SIG-M5 treated with dmso at 0.1 percent for 504 hours (cell line): Measurements from ENCODE around the gene TRIM31.

Experiments used
- DNase-seq: peaks from one replicate; lab custom pipeline; 2025; ENCODE audit not compliant: unreplicated experiment; lab: John Stamatoyannopoulos, UW

The TRIM31 gene

DNA sequence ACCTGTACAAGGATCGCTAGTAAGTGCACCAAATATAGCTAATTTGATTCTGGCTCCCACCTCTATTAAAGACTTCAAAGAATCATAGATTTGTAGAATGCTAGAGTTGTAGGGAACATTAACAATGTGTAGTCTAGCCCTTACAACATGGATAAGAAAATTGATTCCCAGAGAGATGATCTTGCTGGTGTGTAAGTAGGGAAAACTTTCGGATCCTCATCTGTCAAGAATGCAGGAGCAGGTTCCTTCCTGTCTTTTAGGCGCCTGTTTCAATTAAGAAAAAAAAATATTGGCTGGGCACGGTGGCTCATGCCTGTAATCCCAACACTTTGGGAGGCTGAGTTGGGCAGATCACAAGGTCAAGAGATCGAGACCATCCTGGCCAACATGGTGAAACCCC, 25.0 kb downstream of the TRIM31 start:
- no peak for DNase-seq

DNA sequence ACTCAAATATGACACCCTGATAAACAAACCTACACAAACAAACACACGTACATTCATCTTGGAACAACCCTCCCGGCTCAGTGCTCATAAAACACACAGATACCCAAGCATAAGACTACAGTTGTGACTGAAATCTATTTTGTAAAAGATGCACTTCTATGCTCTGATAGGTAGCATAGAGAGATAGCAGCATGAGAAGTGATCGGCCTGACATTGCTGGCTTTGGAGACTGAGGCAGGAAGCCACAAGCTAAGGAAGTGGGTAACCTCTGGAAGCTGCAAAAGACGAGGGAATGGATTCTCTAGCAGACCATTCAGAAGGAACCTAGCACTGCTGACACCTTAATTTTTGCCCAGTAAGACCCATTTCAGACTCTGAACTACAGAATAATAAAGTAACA, 35.7 kb downstream of the TRIM31 start:
- no peak for DNase-seq

DNA sequence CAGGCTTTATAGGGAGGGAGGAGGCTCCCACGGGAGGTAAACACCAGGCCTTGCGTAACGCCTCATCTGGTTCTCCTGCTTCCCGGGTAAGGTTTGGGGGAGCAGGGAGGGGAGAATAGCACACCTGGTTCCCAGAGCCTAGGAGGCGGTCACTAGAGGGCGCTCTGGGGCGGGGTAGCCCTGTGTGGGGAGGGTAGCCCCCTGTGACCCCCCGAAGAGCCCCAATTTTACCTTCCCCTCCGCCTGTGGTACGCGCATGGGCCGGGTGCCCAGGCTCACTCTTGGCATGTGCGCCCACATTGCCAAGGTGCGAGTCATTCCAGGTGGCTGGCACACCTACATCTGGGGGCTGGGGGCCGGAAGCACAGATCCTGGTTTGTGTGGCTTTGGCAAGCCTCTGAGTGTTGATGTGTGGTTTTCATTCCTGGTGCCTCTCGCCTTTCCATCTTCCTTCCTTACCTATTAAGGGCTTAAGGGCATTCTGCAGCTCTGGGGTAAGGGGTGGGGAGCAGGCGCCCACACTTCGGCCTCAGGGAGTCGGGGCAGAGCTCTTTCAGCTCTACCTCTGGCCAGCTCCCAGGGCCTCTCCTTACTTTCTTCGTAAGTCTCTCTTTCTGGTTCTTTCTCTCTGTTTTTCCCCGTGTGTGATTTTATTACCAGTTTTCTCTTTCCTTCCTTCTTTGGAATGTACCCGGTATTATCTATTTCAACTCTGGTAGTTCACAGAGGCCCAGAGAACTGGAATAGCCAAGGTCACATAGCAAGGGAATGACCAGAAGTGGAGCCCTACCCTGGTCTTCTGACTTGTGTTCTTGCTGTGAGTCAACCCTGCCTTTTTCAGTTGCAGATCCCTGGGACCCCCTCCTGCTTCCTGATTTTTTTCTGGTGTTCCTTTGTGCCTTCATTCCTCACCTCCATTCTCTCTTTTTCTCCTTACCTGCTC, 36.8 kb downstream of the TRIM31 start:
- no peak for DNase-seq

DNA sequence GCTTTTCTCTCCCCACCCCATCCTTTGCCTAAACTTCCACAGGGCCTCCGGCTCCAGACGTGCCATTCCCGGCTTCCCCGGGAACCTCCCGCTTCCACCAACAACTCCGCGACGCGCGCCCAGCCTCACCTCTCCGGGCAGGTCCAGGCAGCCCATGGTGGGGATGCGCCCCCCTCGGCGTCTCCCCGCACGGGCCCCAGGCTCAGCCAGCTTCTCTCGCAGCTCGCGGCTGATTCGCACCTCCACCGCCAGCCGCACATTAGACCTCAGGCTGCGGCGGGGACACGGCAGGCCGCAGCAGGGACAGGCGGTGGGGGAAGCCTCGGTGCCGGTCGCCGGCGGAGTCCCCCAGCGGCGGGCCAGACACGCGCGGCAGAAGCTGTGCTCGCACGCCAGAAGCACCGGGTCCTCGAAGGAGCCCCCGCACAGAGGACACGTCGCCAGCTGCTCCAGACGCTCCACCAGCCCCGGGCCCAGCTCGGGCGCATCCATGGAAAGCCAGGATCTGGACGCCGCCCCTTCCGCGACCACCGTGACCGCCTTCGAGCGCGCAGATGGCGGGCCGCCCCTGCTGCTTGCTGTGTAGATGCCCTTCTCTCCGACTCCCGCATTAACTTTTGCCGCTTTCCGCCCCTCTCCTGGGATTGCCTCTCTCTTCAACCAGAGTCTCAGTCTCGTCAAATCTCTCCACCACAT, 37.6 kb downstream of the TRIM31 start, which contains the start of gene RNF39:
Gene RNF39, minus strand, starts transcription at position 676 of the 696 bp plus-strand sequence. Its CDS starts 184 bp downstream, at position 492.
- no peak for DNase-seq

DNA sequence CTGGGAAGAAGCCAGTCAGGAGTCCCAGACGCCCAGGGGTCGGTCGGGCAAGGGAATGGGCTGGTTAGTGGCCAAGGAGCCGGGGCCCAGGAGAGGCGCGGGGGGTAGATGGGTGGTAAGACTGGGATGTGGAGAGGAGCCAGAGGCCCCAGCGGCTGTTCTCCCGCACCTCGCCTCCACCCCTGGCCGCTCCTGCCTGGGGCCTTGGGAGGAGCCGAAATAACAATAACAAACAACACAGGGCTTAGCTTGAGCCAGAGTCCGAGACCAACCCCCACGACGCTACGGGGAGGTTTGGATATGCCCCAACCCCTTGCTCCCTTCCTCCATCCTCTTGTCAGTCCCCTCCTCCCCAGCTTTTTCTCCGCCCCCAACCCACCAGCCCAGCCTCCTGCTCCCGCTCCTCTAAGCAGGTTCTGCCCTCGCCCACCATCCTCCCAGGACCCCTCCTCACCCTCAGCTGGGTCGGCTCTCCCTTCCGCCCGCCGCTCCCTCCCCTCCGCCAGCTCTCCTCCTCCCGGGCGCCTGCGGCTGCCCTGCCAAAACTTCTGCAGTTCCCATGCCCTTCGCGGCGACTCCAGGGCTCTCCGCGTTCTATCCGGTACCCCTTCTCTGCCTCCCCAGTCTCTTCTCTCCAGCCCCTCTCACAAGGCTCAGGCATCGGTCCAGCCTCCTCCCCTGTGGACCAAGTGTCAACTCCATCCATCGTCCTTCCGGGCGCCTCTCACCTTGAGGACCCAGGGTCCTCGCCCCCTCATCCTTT, 38.4 kb downstream of the TRIM31 start:
- no peak for DNase-seq

DNA sequence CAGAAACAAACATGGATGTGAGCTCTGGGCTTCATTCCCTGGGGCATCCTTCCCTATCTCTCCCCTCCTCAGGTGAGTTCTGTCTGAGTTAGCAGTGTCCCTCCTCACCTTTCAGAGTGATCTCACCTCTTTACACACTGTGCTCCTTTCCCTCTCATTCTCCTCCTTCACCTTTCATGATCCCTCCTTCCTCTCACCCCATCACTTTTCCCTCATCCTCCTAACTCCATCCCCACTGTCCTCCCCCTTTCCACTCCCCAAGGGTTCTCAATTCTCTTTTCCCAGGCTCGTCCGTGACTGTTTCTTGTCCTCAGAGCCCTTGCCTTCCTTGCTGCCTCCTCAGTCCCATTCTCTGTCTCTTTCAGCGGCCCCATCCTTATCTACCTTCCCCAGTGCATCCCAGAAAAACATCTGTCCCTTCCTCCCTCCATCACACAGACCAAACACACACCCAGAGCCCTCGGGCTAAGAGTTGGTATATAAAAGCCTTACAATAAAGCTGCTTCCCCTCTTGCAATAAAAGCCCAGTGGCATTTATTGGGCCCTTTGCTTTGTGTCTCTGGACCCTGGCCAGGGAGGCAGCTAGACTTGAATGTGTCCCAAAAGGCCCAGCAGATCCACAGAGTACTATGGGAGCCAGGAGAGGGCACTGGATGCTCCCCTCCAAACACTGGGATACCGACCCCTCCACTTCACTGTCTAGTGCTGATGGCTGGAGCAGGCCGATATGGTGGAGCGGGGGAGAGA, 39.2 kb downstream of the TRIM31 start:
- no peak for DNase-seq

DNA sequence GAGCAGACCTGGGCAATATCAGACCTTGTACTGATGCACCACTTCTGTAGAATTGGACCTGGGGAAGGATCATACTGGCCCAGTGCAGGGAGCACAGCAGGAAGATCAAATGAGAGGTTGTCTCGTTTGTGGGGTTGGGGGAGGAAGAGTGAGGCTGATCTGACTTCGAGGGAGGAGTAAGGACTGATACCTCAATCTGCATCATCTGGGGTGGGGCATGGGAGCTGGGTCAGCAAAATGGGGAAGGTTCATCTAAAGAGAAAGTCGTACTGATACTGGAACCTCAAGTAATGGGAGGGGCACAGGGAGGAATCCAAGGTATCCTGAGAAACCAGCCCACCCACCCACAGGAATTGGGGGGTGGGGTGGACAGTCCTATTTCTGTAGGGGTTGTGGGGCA, 41.0 kb downstream of the TRIM31 start:
- no peak for DNase-seq

DNA sequence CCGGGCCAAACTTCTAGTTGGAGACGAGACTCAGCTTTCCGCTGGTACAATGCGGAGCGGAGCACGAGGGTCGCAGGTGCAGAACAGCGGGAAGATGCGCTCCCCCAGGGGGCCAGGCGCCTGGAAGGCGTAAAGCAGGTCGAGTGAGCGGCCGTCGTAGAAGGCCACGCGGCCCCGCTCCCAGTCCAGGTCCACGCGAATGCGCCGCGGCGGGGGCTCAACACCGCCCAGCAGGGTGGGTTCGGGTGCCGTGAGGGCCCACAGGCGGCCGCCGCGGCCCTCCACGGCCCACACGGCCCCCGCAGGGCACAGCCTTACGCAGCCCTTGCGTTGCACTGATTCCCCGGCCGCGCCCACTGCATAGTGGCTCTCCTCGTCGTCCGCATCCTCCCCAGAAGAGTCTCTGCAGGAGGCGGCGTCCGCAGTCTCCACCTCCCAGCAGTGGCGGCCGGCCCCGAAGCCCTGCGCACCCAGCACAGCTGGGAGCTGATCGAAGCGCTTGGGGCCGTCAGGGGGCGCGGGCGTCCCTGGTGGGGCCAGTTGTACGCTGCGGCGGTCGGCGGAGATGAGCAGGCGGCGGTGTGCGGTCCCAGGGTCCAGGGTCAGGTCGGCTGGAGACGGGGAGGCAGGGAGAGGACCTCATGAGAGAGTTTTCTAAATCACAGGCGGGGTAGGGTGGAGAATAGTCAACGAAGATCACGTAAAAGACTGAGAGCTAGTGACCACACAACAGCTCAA, 41.6 kb downstream of the TRIM31 start:
- no peak for DNase-seq

DNA sequence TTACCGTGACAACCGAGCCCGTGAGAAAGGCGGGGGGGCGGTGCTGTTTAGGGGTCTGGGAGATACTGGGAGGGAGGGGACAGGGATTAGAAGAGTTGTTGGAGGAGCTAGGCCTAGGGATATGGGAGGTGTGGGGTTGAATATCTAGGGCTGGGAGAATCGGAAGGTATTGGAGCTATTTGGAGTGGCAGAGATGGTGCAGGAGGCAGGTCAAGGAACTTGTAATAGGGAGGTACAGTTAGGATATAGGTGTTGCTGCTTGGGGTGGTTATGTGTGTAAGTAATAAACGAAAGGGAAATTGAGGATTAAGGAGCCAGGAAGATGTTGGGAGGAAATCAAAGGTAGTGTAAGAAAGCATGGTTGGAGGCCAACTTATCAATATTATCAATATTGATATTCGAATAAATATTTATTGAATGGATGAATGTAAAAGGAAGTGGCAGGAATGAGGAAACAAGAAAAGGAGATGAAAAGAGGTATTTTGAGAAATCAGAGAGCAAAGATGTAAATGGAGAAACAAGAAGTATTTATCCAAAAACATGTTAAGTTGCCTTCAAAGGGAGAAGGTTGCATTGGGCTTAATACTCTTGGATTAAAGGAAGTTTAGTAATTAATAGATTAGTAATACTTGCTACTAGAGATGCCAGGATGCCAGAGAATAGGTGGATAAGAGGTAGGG, 45.3 kb downstream of the TRIM31 start:
- peak; percentile 67 for DNase-seq

DNA sequence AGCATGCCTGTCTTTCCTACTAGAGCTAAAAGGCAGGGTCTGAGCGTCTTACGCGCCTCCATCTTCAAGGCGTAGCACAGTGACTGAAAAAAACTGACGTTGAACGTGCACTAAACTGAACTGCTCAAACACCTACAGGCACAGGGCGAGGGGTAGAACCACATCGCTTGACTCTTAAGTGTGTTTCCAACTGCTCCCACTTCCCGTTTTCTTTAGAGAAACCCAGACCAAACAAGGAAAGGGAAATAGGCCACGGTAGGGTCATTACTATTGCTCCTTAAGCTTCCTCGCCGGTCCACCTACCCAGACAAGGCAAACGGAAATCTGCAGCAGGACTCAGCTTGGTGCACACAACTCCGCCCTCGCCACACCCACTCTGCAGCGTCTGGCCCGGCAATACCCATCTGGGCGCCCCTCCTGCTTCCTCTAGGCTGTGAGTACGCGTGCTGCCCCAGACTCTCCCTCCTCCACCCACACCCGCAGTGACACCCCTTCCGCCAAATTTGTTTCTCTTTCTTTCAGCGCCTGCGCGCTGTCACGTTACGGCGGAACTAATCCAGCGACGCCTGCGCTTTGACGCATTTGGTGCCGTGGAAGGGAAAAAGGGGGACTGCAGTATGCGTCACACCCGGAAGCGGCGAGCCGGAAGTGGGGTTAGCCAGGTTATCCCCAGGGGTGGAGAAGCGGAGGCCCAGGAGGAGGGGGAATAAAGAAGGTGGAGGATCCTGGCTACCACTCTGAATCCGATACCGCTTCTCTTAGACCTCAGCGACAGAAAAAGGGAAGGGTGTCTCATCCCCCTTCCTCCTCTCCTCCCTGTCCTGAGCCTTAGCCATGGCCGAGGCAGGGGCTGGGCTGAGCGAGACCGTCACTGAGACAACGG, 46.1 kb downstream of the TRIM31 start, which contains the start of gene PPP1R11:
Gene PPP1R11, plus strand, starts transcription at position 622 of the 883 bp plus-strand sequence. Its CDS starts 213 bp downstream, at position 835.
- DNase-seq = peak; percentile 99

DNA sequence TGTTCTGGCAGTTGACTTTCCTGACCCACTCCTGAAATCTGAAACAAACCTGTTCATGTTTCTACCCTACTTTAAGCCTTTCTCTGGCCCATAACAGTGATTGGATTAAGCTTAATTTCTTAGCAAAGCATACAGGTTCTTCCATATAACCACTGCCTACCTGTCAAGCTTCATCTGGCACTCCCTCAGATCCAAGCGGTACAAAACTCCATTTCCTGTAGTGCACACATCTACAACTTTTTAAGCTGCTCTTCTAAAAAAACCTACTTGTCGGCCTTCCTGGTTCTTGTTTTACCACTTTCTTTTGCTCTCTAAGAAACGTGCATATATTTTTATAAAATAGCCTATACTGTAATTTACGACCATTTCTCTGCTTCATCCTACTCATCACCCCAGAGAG, 46.8 kb downstream of the TRIM31 start:
- DNase-seq = no peak

DNA sequence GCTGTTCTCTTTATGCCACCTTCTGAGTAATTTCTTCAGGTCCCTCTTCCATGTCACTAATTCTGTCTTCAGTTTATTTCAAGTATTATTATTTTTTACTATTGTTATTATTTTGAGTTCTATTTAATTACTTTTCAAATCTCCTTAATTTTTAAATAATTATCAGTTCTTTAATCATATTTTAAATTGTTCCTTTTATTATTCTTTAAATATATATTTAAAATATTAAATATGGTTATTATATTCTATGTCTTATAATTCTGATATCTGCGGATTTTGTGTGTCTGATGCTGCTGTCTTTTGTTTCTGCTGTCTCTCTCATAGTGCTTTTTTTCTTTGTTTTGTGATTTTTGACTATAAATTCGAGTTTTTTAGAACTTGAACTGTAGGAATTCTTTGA, 49.6 kb downstream of the TRIM31 start:
- DNase-seq = no peak

DNA sequence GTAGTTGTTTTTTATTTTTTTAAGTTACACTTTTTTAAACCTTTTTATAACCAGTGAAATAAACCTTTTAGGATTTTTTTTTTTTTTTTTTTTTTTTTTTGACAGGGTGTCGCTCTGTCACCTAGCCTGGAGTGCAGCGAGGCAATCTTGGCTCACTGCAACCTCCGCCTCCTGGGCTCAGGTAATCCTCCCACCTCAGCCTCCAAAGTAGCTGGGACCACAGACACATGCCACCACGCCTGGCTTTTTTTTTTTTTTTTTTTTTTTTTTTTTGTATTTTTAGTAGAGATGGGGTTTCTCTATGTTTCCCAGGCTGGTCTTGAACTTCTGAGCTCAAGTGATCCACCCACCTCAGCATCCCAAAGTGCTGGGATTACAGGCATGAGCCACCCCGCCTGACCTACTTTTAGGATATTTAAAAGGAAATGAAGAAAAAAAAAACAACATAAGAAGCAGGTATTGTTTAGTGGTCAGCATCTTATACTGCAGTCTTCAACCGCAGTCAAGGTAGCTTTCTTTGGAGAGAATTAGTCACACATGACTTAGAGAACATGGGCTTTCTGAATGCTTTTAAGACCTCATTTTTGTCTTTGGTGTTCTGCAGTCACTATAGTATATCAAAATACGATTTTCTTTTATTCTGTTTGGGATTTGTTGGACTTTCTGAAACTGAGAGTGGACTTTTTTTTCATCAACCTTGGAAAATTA, 50.3 kb downstream of the TRIM31 start:
- DNase-seq = peak; percentile 6

DNA sequence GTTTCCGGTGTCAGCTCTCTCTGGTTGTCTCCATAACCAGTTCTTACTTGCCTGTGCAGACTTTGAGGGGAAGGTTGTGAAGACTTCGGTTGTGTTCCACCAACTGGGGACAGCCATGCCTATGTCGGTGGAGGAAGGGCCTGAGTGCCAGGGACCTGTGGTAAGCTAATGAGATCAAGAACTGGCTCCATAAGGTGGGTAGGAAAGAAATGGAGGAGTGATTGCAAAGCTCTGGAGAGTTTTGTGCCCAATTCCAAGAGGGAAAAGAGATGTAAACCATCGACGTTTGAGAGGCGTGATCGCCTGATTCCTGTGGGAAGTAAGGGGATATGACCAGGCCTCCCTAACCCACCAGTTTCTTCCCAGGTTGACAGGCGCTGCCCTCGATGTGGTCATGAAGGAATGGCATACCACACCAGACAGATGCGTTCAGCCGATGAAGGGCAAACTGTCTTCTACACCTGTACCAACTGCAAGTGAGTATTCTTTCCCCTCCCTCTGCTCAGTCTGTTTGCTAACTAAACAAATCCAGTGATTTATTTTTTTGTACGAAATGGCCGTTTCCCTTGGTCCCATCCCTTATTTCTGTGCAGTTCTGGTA, 50.9 kb downstream of the TRIM31 start:
- DNase-seq = peak; percentile 12

DNA sequence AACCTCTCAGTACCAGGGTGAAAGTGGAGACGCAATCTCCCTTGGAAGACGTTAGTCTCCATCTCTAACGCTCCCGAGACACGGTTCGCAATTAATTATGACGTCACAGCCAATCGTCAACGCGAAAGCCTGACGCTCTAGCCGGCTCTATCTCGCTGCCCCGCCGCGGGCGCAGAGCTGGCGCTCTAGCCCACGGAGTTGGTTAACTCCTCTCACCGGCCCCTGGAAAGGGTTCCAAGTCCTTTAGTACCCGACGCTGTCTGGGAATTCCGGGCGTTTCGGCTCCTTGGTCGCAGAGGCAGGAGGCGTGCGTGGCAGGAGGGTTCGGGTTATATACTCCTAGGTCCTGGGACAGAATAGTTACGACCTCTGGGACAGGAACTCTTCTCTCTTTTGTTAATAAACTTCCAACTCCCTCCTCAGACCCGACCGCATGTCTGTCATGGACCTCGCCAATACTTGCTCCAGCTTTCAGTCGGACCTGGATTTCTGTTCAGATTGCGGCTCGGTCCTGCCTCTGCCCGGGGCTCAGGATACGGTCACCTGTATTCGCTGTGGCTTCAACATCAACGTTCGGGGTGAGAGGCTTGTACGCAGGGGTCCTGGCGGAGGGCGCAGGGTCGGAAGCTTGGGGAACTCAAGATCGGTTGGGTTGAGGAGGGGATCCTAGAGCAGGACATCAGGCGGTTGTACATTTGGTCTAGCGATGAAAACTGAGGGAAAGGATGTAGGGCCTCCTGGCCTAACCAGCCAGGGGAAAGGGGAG, 51.6 kb downstream of the TRIM31 start, which contains the start of gene POLR1H:
Gene POLR1H, plus strand, starts transcription at position 174 of the 766 bp plus-strand sequence. Its CDS starts 260 bp downstream, at position 434.
- peak; percentile 92 for DNase-seq

DNA sequence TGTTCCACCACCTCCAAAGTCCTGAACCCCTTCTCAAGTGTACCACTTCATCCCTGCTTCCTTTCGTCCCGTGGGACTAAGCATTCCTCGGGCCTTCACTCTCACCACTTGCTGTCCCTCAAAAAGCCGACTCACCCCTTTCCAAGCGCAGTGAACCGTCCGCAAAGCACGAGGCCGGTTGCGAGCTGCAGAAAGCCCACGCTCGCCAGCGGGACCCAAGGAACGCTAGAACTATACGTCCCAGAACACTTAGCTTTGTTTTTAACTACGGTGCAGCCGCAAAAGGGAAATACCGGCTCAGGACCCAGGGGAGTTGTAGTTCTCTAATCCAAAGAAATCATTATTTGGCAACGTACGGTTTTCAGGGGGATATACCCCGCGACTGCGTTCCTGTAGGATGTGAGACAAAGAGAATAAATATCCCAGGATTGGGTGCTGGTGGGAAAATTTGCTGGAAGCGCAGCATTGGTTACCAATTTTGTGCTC, 52.2 kb downstream of the TRIM31 start:
- DNase-seq = no peak
